Activated CD4-positive, alpha-beta memory T cell treated with anti-CD3 and anti-CD28 coated beads for 36 hours (primary cell): Measurements from ENCODE around the gene FAM181B. TPM values are rescaled to one million over a fixed set of nuclear protein-coding genes. Genes with fewer than 3 reads are reported as not detected.
"Not testable (repeated sequence)": the region's sequence is repeated elsewhere in the genome, so short reads cannot be mapped to it uniquely, and the experiment has no call there.

Experiments used
- CTCF ChIA-PET: fragments of 350-600 bp; sonication (Branson Sonifier 250); formaldehyde crosslinking; loops from one replicate; lab custom pipeline; 2021; ENCODE audit warnings: antibody characterized with exemption, inconsistent platforms; lab: Charles Lee
- POLR2A ChIA-PET: fragments of 350-600 bp; sonication (Branson Sonifier 250); formaldehyde crosslinking; loops from one replicate; lab custom pipeline; 2021; ENCODE audit warnings: antibody characterized with exemption; lab: Charles Lee
- DNase-seq: peaks from one replicate; pipeline ENCODE4 v3.0.0-alpha.2; 2020
- H3K27ac Mint-ChIP-seq: one replicate; pipeline ENCODE4 v1.8.0; 2021; ENCODE audit warnings: mixed read lengths
- H3K27me3 Mint-ChIP-seq: one replicate; pipeline ENCODE4 v1.8.0; 2021; ENCODE audit warnings: mixed read lengths
- H3K36me3 Mint-ChIP-seq: one replicate; pipeline ENCODE4 v1.8.0; 2021; ENCODE audit warnings: mixed read lengths
- H3K4me1 Mint-ChIP-seq: one replicate; pipeline ENCODE4 v1.8.0; 2021; ENCODE audit warnings: low read depth, mixed read lengths
- H3K4me3 Mint-ChIP-seq: one replicate; pipeline ENCODE4 v1.8.0; 2021; ENCODE audit warnings: mild to moderate bottlenecking, mixed read lengths
- H3K9me3 Mint-ChIP-seq: one replicate; pipeline ENCODE4 v1.8.0; 2021; ENCODE audit warnings: mixed read lengths
- intact Hi-C: fragments of 100-400 bp; cut with micrococcal nuclease; formaldehyde crosslinking; loops from one replicate; pipeline ENCODE4 v1.15.1; 2023
- total RNA-seq, 2 experiments: library from RNA; stranded (reverse); gene quantifications; one replicate each; pipeline ENCODE4 v1.2.3, GENCODE V29; 2021

FAM181B gene
- total RNA-seq, 2 experiments from 2014 or later = 0.05 TPM; not detected in 1

DNA sequence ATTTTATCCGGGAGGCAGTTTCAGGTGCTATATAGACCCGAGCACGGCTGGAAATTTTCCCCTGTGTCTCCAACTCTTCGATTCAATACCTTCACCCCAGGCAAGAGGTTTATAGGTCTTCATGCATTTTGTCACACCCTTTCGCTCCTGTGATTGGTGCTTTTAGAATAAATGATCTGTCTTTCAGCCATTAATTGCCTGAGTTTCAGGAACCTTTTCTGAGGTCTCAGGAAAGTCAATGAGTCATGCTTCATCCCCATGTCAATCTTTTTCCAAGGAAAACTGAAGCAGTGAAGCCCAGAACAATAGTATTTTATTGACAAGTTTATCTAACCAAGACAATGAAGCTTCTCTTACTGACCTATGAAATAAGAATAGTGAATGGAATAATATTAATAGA is 29.9 kb downstream of the FAM181B start:
- DNase-seq = no peak
- no peaks in the 10 kb centered on the region for H3K9me3 Mint-ChIP-seq
- no peaks in the 10 kb centered on the region for H3K36me3 Mint-ChIP-seq
- H3K4me1 Mint-ChIP-seq = no peaks in the 10 kb centered on the region
- no peak overlapping the region for H3K4me3 Mint-ChIP-seq
- ChIA-PET CTCF (no interaction called here), POLR2A (no interaction called here)
- H3K27me3 Mint-ChIP-seq = peaks cover 3% of the 10 kb centered on the region
- intact Hi-C loops = no loop called here
- H3K27ac Mint-ChIP-seq = no peak overlapping the region

DNA sequence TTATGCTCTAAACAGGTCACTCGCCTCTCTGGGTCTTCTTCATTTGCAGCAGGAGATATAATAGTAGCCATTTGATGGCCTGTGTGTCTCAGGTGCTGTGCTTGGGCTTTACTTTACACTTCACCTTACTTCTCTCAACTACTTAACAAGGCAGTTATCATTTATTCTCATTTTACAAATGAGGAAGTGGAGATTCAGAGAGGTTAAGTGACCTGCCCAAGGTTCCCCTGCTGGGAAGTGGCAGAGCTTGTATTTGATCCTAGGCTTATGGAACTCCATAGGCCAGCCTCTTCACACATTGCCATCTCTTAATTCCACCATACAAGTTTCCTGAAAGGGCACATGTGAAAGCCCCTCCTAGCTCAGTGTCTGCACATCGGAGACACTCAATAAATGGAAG is 30.4 kb downstream of the FAM181B start:
- Mint-ChIP-seq H3K27me3 (peaks cover 3% of the 10 kb centered on the region), H3K27ac (no peak overlapping the region), H3K9me3 (no peaks in the 10 kb centered on the region), H3K4me1 (no peaks in the 10 kb centered on the region), H3K36me3 (no peaks in the 10 kb centered on the region), H3K4me3 (no peak overlapping the region)
- CTCF ChIA-PET = interaction anchor here (0.5 to 1.4 kb wide), 4 partner anchors 8 to 969 kb away, joined by 3 to 4 read pairs (median 3); no protein-coding TSS in a partner anchor
- POLR2A ChIA-PET = no interaction called here
- DNase-seq = no peak
- intact Hi-C loops = no loop called here

DNA sequence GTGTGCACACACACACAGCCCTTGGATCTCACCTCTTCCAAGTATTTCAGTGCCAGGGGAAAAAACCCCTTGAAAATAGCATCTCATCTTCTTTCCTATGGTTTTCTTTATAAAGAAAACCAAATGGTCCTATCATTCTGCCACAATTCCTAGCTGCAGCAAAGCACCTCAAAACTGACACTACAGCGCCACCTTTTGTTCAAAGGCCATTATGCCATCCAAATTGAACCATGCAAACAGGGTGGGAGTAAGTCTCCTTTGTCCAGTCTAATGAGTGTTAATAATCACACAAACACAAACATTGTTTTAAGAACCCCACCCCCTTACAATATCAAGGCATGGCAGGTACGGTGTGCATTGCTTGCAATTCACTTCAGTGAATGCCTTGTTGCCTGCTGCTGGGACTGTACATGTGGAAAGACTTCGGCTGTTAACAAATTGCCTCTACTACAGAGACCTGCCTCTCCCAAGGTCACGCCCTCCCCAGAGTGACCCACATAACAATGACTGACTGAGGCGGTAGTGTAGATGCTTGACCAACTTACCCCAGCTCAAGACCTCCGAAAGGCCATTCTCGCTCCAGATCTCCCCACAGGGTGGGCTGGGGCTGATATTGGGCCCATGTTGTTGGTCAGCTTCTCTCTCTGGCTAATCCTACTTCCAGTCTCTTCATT is 31.7 kb downstream of the FAM181B start:
- Mint-ChIP-seq H3K9me3 (no peaks in the 10 kb centered on the region), H3K4me1 (no peaks in the 10 kb centered on the region), H3K27me3 (peaks cover 3% of the 10 kb centered on the region), H3K27ac (no peak overlapping the region), H3K36me3 (no peaks in the 10 kb centered on the region), H3K4me3 (no peak overlapping the region)
- DNase-seq = peak; percentile 29
- ChIA-PET POLR2A (no interaction called here), CTCF (interaction anchor here (0.7 to 1.9 kb wide), 11 partner anchors 8 to 94 kb away, joined by 3 to 7 read pairs (median 4); no protein-coding TSS in a partner anchor)
- intact Hi-C loops = loop anchor here (1.0 kb wide), 1 partner anchor 1058 kb away; no protein-coding TSS in a partner anchor

DNA sequence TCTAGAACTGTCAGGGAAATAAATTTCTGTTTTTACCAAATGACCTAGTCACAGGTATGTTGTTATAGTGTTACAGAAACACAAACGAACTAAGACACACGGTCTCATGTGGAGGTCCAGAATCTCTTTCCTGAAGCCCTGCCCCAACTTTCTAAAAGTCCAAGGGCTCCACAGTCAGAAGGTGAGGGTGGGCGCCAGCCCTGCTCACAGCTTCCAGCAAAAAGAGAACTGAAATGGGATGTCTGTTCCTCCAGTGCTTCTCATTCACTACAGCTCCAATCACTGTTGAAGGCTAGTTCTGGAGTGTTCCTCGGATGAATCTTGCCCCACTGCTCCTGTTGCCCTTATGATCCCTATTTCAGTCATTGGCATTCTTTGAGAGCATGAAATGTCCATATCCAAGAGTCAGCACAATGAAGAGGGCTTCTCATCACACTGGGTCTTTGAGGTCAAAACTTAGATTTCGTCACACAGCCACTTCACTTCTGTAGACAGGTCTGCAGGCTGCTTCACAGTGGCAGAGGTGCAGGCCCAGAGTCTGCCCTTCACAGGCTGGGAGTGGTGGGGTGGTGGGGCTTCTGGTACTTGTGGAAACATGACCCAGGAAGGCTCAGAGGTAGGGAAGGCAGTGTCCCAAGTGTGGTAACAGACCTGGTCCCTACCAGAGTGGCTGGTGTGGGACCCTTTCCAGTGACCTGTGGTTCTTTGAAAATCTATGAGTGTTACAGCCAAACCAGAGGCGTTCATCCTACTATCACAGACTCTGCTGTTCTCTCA is 34.9 kb downstream of the FAM181B start:
- Mint-ChIP-seq H3K9me3 (no peaks in the 10 kb centered on the region), H3K4me1 (no peaks in the 10 kb centered on the region), H3K36me3 (no peaks in the 10 kb centered on the region), H3K27me3 (peaks cover 3% of the 10 kb centered on the region), H3K4me3 (no peak overlapping the region), H3K27ac (no peak overlapping the region)
- no peak for DNase-seq
- intact Hi-C loops = loop anchor here (10.0 kb wide), 1 partner anchor 914 kb away; no protein-coding TSS in a partner anchor
- ChIA-PET CTCF (interaction anchor here (1.0 kb wide), 1 partner anchor 168 kb away, joined by 7 read pairs; no protein-coding TSS in a partner anchor), POLR2A (no interaction called here)

DNA sequence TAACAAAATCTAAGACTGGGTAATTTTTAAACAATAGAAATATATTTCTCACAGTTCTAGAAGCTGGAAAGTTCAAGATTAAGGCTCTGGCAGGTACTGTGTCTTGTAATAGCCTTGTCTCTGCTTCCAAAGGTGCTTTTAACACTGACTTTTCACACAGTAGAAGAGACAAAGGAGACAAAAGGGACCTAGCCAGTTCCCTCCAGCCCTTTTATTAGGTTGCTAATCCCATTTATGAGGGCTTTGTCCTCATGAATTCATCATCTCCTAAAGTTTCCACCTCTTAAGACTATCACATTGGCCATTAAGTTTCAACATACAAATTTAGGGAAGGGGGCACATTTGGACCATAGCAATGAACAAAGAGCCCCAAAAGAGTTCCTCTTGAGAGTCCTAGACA is 40.7 kb downstream of the FAM181B start:
- ChIA-PET POLR2A (no interaction called here), CTCF (no interaction called here)
- intact Hi-C loops = loop anchor here (10.0 kb wide), 1 partner anchor 908 kb away; no protein-coding TSS in a partner anchor
- no peaks in the 10 kb centered on the region for H3K9me3 Mint-ChIP-seq
- no peaks in the 10 kb centered on the region for H3K27me3 Mint-ChIP-seq
- no peak for DNase-seq
- no peak overlapping the region for H3K27ac Mint-ChIP-seq
- H3K4me1 Mint-ChIP-seq = no peaks in the 10 kb centered on the region
- no peak overlapping the region for H3K4me3 Mint-ChIP-seq
- H3K36me3 Mint-ChIP-seq = no peaks in the 10 kb centered on the region

DNA sequence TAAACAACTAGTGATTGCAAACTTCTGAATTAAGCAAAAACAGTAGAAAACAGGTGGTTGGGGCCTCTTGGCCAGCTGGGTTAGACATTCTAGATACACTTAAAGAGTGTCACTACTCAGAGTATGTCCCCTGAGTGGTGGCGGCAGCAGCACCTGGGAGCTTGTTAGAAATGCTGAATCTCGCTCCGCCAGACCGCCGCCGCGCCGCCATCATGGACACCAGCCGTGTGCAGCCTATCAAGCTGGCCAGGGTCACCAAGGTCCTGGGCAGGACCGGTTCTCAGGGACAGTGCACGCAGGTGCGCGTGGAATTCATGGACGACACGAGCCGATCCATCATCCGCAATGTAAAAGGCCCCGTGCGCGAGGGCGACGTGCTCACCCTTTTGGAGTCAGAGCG is 44.3 kb downstream of the FAM181B start:
- H3K4me3 Mint-ChIP-seq, H3K4me1 Mint-ChIP-seq, intact Hi-C loops, CTCF ChIA-PET, DNase-seq, H3K27me3 Mint-ChIP-seq, H3K9me3 Mint-ChIP-seq, POLR2A ChIA-PET, H3K36me3 Mint-ChIP-seq, H3K27ac Mint-ChIP-seq: not testable (repeated sequence)

DNA sequence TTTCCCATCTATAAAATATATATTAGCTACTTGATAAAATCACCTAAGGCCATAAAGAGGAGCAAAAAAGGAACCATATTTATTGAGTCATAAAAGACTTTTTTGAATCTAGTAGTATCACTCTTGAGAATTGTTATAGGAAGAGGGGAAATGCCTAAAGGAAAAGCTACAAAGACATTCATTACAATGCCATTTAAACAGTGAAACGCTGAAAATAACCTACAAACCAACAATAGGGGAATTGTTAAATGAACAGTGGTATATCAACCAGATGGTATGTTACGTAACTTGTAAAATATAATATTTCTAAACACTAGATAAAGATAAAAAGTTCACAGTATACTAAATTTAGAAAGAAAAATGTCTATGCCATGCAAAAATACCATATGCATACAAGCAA is 47.5 kb downstream of the FAM181B start:
- Mint-ChIP-seq H3K27ac (no peak overlapping the region), H3K9me3 (peaks cover 10% of the 10 kb centered on the region), H3K36me3 (no peaks in the 10 kb centered on the region), H3K4me3 (no peak overlapping the region), H3K27me3 (peaks cover 13% of the 10 kb centered on the region), H3K4me1 (no peaks in the 10 kb centered on the region)
- CTCF ChIA-PET = no interaction called here
- intact Hi-C loops = no loop called here
- POLR2A ChIA-PET = interaction anchor here (0.6 kb wide), 1 partner anchor 32 kb away, joined by 3 read pairs; no protein-coding TSS in a partner anchor
- DNase-seq = no peak

DNA sequence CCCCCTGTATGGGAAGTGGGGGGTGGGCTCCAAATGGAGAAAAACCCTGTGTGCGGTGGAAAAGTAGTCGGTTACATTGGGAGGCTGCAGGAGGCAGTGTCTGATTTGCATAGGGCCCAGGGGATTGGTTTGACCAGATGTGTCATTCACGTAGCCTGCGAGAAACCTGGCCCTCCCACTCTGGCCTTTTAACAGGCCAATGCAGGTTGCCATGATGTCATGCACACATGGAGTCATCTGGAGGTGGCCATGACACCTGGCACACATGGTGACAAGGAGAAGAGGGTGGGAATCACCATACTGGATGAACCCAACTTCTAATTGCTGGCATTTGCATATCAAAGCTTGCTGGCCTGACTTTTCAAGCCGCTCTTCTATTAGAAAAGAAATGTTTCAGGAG is 50.6 kb downstream of the FAM181B start:
- peaks cover 14% of the 10 kb centered on the region for H3K9me3 Mint-ChIP-seq
- H3K27me3 Mint-ChIP-seq = peaks cover 13% of the 10 kb centered on the region
- ChIA-PET CTCF (interaction anchor here (0.9 to 1.6 kb wide), 3 partner anchors 13 to 1136 kb away, joined by 3 to 21 read pairs (median 3); no protein-coding TSS in a partner anchor), POLR2A (no interaction called here)
- no peak for DNase-seq
- intact Hi-C loops = no loop called here
- no peaks in the 10 kb centered on the region for H3K36me3 Mint-ChIP-seq
- H3K4me3 Mint-ChIP-seq = no peak overlapping the region
- H3K4me1 Mint-ChIP-seq = no peaks in the 10 kb centered on the region
- no peak overlapping the region for H3K27ac Mint-ChIP-seq

DNA sequence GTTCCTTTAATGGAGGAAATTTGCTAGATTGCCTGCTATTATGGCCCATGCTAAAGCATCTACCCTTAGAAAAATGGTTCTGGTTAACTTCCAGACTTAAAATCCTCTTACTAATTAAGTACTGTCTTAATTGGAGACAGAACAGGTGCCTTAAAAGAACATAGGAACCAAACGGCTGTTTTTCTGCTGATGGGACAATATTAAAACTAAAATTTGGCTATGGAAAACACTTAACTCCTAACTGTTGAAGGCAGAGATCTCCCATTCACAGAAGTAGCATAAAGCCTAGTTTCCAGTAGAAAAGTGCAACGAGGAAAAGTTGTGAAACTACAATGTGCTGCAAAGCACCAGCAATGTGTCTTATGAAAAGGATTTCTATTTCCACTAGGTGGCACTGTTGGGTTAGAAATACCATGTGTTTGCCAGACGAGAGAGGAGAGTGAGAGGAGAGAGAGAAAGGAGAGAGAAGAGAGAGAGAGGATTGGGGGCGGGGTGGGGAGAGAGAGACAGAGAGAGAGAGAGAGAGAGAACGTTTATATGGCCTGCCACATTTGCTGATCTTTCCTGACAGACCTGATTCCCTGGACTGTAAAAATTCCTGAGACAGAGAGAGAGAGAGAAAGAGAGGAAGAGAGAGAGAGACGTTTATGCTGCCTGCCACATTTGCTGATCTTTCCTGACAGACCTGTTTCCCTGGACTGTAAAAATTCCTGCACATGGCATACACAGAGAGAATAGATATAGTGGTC is 51.5 kb downstream of the FAM181B start:
- Mint-ChIP-seq H3K36me3 (no peaks in the 10 kb centered on the region), H3K4me1 (no peaks in the 10 kb centered on the region), H3K27me3 (peaks cover 13% of the 10 kb centered on the region), H3K9me3 (peaks cover 14% of the 10 kb centered on the region), H3K27ac (no peak overlapping the region), H3K4me3 (no peak overlapping the region)
- CTCF ChIA-PET = interaction anchor here (1.2 to 1.6 kb wide), 2 partner anchors 14 to 185 kb away, joined by 3 to 21 read pairs; no protein-coding TSS in a partner anchor
- POLR2A ChIA-PET = no interaction called here
- DNase-seq = no peak
- intact Hi-C loops = no loop called here

DNA sequence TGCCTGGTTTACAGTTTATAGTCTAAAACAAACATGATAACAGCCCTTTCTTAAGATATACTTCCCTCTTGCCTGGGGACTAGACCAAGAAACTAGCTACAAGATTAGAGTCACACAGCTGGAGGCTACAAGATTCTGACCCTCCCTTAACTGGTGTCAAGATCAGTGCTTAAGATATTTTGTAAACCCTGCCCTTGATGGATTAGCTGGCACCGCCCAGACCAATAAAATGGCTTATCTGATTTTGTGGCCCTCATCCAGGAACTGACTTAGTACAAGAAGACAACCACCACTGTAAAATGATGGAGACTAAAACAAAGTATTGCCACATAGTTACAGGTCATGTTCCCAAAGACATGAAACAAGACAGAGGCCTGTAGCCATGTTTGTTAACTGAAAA is 53.4 kb downstream of the FAM181B start:
- POLR2A ChIA-PET = no interaction called here

More for the DNA sequence above, 53.4 kb downstream of the FAM181B start:
- Mint-ChIP-seq H3K4me3 (no peak overlapping the region), H3K36me3 (no peaks in the 10 kb centered on the region), H3K9me3 (peaks cover 14% of the 10 kb centered on the region), H3K4me1 (no peaks in the 10 kb centered on the region), H3K27me3 (peaks cover 14% of the 10 kb centered on the region), H3K27ac (no peak overlapping the region)
- CTCF ChIA-PET = interaction anchor here (1.2 to 1.9 kb wide), 2 partner anchors 16 to 21 kb away, joined by 7 read pairs; no protein-coding TSS in a partner anchor
- no peak for DNase-seq
- intact Hi-C loops = no loop called here
